Skeletal muscle tissue (tissue), 4 donors: ENCODE results near the gene NT5C3B. TPM values are rescaled to one million over a fixed set of nuclear protein-coding genes. Genes with fewer than 3 reads are reported as not detected.
"Not testable (repeated sequence)": the region's sequence is repeated elsewhere in the genome, so short reads cannot be mapped to it uniquely, and the experiment has no call there.

Source experiments
- H3K27ac ChIP-seq: one replicate; pipeline ENCODE4 v1.7.0; 2013; ENCODE audit warnings: mild to moderate bottlenecking, low read depth, low read length, inconsistent platforms
- H3K27me3 ChIP-seq, 3 donors: one replicate each; pipeline ENCODE4 v1.7.0; 2013; ENCODE audit warnings: low read length in 3 of 3; ENCODE audit not compliant: control insufficient read depth in 3 of 3, insufficient read depth in 3 of 3
- H3K36me3 ChIP-seq, 3 donors: one replicate each; pipeline ENCODE4 v1.7.0; 2013; ENCODE audit warnings: low read length in 3 of 3; ENCODE audit not compliant: control insufficient read depth in 3 of 3, insufficient read depth in 3 of 3
- H3K4me1 ChIP-seq, 3 donors: one replicate each; pipeline ENCODE4 v1.7.0; 2013; ENCODE audit warnings: low read length in 3 of 3, mild to moderate bottlenecking in 3 of 3; ENCODE audit not compliant: control insufficient read depth in 3 of 3, insufficient read depth in 3 of 3
- H3K4me3 ChIP-seq, 3 donors: one replicate each; pipeline ENCODE4 v1.7.0; 2013; ENCODE audit warnings: low read length in 3 of 3
- H3K9ac ChIP-seq, 3 donors: one replicate each; pipeline ENCODE4 v1.7.0; 2013; ENCODE audit warnings: low read length in 3 of 3, mild to moderate bottlenecking in 3 of 3, moderate library complexity in 2 of 3, low read depth in 1 of 3
- H3K9me3 ChIP-seq, 3 donors: one replicate each; pipeline ENCODE4 v1.7.0; 2013; ENCODE audit warnings: low read length in 3 of 3; ENCODE audit not compliant: control insufficient read depth in 3 of 3
- total RNA-seq: library from RNA; depleted of rRNA; stranded (reverse); fragments of >200 nt; gene quantifications from one replicate; pipeline ENCODE4 v1.2.3, GENCODE V29; 2014
- donor health status: Osteomylitis.

Gene NT5C3B
- total RNA-seq, 1 donor from 2014 or later = 32.4 TPM

DNA sequence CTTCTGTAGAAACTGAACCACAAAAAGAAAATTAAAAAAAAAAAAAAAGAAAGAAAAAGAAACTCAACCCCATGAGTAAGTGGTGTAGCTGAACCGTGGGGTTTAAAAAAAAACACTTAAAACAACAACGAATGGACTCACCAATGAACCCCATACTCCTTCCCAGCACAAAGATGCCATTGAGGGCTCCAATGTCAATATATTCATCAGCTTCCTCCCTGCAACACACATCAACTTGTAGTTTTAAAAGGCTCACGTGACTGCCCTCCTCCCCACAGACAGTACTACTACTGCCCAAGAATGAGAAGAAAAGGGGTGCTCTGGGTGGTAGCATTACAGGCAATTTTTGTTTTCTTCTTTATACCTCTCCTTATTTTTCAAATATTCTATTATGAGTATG is 32.5 kb upstream of the NT5C3B start:
- Histone ChIP-seq H3K27ac (no peak overlapping the region), H3K27me3 (no peaks in the 10 kb centered on the region), H3K36me3 (peaks cover 28 to 36% (median 33%) of the 10 kb centered on the region in 3 donors), H3K9me3 (no peaks in the 10 kb centered on the region), H3K4me3 (no peak overlapping the region), H3K9ac (no peak overlapping the region), H3K4me1 (peaks cover 7 to 16% (median 8%) of the 10 kb centered on the region in 3 donors)

DNA sequence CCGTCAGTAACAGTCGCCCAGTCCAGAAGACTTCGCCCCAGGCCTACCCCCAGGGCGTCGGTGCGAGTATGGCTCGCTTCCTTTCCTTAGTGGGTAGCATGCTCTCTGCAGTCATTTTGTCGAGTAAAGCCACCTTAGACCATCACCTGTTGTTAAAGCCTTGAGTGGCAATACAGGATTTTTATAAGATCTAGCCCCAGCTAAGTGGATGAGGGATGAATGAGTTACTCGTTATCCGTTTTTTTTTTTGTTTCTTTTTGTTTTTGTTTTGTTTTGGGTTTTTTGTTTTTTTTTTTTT is 29.5 kb upstream of the NT5C3B start:
- peak overlapping the region; percentile 74 to 95 (median 79) for H3K4me3 ChIP-seq
- no peaks in the 10 kb centered on the region for H3K27me3 ChIP-seq
- H3K27ac ChIP-seq = no peak overlapping the region
- peak overlapping the region; percentile 79 to 98 (median 97) for H3K9ac ChIP-seq
- H3K4me1 ChIP-seq = peaks cover 18 to 27% (median 18%) of the 10 kb centered on the region in 3 donors
- H3K9me3 ChIP-seq = no peaks in the 10 kb centered on the region
- peaks cover 16 to 19% (median 17%) of the 10 kb centered on the region in 3 donors for H3K36me3 ChIP-seq

DNA sequence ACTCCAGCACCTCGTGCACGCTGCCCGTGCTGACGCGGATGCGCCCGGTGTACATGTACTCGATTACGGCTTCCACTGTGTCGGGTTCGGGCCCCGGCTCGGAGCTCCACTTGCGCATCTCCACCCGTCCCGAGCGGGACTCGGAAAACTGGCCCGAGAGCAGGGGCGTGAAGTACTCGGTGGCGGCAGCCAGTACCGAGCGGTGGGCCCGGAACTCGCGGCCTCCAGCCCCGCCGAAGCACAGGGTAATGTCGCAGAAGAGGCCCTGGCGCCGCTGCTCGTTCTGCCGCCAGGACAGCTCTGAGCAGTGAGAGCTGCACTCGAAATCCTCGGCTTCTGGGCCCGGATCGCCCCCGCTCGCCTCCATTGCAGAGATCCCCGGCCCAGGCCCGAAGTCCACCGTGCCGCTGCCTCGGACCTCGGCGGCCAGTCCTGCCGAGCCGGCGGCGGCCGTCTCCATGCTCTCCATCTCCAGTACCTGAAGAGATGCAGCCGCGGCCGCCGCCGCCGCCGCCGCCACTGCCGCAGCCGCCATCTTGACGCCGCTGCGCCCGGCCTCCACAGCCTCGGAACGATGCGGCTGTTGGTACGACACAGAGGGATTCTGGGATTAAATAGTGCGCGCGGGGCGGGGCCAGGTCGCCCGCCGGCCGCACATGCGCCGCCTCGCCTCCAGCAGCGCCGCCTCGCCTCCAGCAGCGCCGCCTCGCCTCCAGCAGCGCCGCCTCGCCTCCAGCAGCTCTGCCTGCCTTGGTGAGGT is 29.0 kb upstream of the NT5C3B start, which contains the start of gene KLHL11:
KLHL11 (minus strand) TSS at position 588 of the 760 bp plus-strand sequence; CDS start at position 535, 53 bp downstream.
- Histone ChIP-seq H3K36me3 (peaks cover 12 to 14% (median 12%) of the 10 kb centered on the region in 3 donors), H3K27me3 (no peaks in the 10 kb centered on the region), H3K27ac (peak within 1 kb of the TSS; percentile 84), H3K4me1 (peaks cover 18 to 27% (median 20%) of the 10 kb centered on the region in 3 donors), H3K9me3 (no peaks in the 10 kb centered on the region), H3K4me3 (peak within 1 kb of the TSS; percentile 90 to 95 (median 95)), H3K9ac (peak within 1 kb of the TSS; percentile 95 to 98 (median 97))

DNA sequence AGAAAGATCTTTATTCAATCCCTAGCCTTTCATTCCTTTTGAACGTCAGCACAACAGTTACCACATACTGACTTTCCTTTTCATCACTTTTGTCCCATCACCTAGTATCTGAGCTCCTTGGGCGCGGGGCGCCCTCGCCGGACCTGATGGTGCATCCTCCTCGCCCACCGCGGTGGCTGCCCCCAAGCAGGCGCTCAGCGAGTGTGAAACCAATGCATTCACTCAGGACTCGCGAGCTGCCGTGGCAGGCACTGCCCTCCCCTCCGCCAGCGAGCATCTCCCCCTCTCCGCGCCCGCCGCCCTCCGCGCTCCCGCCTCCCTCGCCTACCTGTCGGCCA is 28.4 kb upstream of the NT5C3B start:
- no peaks in the 10 kb centered on the region for H3K27me3 ChIP-seq
- peak overlapping the region; percentile 90 to 95 (median 95) for H3K4me3 ChIP-seq
- H3K27ac ChIP-seq = peak overlapping the region; percentile 84
- H3K36me3 ChIP-seq = peaks cover 7 to 13% (median 11%) of the 10 kb centered on the region in 3 donors
- H3K9ac ChIP-seq = peak overlapping the region; percentile 95 to 98 (median 97)
- peaks cover 18 to 27% (median 20%) of the 10 kb centered on the region in 3 donors for H3K4me1 ChIP-seq
- H3K9me3 ChIP-seq = no peaks in the 10 kb centered on the region

DNA sequence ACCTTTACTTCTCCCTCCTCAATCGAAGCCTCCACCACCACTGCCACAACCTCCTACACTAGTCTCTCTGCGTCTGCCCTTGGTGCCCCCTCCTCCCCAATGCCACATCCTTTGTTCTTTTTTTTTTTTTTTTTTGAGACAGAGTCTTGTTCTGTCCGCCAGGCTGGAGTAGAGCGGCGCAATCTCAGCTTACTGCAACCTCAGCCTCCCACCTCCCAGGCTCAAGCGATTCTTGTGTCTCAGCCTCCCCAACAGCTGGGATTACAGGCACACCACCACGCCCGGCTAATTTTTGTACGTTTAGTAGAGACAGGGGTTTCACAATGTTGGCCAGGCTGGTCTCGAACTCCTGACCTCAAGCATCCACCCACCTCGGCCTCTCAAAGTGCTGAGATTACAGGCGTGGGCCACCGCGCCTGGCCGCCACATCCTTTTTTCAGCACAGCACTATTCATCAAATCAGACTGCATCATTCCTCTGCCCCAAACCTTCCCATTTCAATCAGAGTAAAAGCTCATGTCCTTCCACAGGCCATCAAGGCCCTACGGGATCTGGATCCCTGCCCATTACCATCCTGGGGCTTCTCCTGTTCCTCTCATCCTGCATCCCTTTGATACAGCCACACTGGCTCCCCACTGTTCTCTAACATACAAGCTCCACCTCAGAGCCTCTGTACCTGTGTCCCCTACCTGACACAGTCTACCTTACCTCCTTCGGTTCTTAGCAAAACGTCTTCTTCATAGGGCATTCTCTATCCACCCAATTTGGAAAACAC is 27.2 kb upstream of the NT5C3B start:
- no peaks in the 10 kb centered on the region for H3K9me3 ChIP-seq
- no peaks in the 10 kb centered on the region for H3K27me3 ChIP-seq
- H3K4me1 ChIP-seq = peaks cover 18 to 27% (median 20%) of the 10 kb centered on the region in 3 donors
- peaks cover 0 to 10% (median 7%) of the 10 kb centered on the region in 3 donors for H3K36me3 ChIP-seq
- H3K27ac ChIP-seq = no peak overlapping the region
- H3K4me3 ChIP-seq = peak overlapping the region; percentile 90 to 95 (median 95)
- peak overlapping the region; percentile 28 to 95 (median 54) for H3K9ac ChIP-seq

DNA sequence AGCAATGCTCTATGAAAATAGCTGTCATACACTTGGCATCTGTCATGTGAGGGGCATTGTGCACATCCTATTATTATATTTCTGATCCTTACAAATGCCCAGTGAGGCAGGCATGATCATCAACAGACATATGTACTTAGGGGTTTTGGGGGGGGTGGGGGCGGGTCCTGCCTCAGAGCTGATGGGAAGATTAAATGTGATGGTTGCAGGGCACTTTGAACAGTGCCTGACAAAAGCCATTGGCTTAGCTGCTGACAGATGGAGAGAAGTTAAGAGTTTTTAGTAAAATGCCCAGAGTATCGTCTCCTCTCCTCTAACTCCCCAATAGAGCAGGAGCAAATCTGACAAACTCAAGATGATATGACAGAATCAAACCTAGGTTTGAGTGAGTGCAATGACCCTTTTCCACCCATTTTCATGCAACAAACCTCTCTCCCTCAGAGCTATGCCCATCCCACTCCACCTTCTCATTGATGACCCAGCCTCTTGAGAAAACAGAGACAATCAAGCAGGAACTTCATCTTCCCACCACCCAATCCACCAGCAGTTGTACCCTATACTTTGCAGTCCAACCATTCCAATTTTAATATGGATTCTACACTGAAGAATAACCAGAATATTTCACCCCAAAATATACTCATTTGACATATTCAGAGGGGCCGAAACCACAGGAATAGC is 24.4 kb upstream of the NT5C3B start:
- Histone ChIP-seq H3K4me1 (peaks cover 18 to 25% (median 20%) of the 10 kb centered on the region in 3 donors), H3K27ac (no peak overlapping the region), H3K36me3 (peaks cover 0 to 2% (median 0%) of the 10 kb centered on the region in 3 donors), H3K9ac (peak overlapping the region in 1 of 3 donors; percentile 51), H3K9me3 (no peaks in the 10 kb centered on the region), H3K27me3 (no peaks in the 10 kb centered on the region), H3K4me3 (no peak overlapping the region)

DNA sequence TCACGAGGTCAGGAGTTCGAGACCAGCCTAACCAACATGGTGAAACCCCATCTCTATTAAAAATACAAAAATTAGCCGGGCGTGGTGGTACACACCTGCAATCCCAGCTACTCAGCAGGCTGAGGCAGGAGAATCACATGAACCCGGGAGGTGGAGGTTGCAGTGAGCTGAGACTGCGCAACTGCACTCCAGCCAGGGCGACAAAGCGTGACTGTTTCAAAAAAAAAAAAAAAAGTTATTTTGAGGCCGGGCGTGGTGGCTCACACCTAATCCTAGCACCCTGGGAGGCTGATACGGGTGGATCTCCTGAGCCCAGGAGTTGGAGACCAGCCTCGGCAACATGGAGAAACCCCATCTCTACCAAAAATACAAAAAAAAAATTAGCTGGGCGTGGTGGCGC is 15.3 kb upstream of the NT5C3B start:
- H3K36me3 ChIP-seq = peaks cover 5 to 21% (median 19%) of the 10 kb centered on the region in 3 donors
- H3K9ac ChIP-seq, H3K27me3 ChIP-seq, H3K9me3 ChIP-seq, H3K27ac ChIP-seq, H3K4me3 ChIP-seq, H3K4me1 ChIP-seq: not testable (repeated sequence)

DNA sequence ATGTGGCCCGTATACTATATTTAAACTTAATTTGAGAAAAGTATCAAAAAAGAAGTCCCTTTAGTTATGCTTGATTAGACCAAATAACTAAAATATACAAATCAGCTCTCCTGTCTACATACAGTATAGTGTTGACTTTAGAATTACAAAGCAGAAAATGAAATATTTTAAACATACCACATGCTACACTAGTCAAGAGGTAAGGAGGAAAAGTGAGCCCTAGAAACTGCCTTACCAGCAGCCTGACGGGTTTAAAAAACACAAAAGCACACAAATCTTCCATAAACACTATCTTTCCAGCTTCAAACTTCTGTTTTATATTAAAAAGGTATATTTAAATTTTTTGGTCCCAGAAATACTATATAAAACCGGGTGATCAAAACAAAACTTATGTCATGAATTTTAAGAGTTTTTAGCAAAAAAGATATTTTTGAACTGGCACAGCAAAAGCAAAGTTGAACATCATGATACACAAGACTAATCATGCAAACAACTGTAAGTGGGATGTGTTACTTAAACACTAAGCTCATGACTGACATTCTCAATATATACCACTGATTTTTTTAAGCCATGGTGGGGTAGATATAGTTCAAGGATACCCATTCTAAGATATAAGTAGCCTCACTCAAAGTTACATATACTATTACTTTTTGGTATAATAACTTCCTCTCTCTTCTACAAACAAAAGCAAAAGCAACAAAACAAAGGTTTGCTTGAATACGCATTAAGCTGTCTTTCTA is 13.4 kb upstream of the NT5C3B start:
- H3K27me3 ChIP-seq = no peaks in the 10 kb centered on the region
- no peak overlapping the region for H3K4me3 ChIP-seq
- peaks cover 4 to 17% (median 14%) of the 10 kb centered on the region in 3 donors for H3K36me3 ChIP-seq
- H3K27ac ChIP-seq = no peak overlapping the region
- no peaks in the 10 kb centered on the region for H3K9me3 ChIP-seq
- no peak overlapping the region for H3K9ac ChIP-seq
- no peaks in the 10 kb centered on the region for H3K4me1 ChIP-seq

DNA sequence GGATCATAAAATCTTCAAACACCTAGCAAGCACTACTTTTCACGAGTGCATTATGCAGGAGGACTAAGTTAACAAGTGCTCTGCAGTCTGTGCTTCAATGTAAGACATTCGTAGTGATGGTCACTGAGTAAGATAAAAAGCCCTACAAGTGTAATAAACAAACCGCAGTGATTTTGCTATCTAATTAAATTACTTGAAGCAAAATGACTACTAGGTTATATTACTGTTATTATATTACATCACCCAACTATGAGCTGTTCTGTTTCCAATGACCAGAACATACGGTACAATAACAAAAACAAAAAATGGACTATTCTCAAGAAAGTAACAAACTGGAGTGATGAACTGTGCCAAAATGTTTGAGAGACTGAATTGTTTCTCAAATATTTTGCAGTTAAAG is 12.8 kb upstream of the NT5C3B start:
- no peak overlapping the region for H3K27ac ChIP-seq
- no peaks in the 10 kb centered on the region for H3K27me3 ChIP-seq
- no peaks in the 10 kb centered on the region for H3K4me1 ChIP-seq
- no peak overlapping the region for H3K9ac ChIP-seq
- H3K4me3 ChIP-seq = no peak overlapping the region
- H3K9me3 ChIP-seq = no peaks in the 10 kb centered on the region
- peaks cover 3 to 11% (median 7%) of the 10 kb centered on the region in 3 donors for H3K36me3 ChIP-seq
